GM19239 (cell line): ENCODE measurements around the gene C1orf232.

Experiments
- DNase-seq: peaks from one replicate; pipeline ENCODE4 v3.0.0; 2011; ENCODE audit warnings: low spot score; ENCODE audit not compliant: insufficient read length
- FAIRE-seq: peaks from 2 replicates; lab custom pipeline; 2011; peaks lifted over from hg19 to GRCh38; lab: Jason Lieb, UNC

C1orf232 gene

GRCh38 chr1:26126321-26127084 lies 42.3 kb downstream of the C1orf232 start:
- DNase-seq (peak; percentile 44), FAIRE-seq (peak; percentile 82)

DNA sequence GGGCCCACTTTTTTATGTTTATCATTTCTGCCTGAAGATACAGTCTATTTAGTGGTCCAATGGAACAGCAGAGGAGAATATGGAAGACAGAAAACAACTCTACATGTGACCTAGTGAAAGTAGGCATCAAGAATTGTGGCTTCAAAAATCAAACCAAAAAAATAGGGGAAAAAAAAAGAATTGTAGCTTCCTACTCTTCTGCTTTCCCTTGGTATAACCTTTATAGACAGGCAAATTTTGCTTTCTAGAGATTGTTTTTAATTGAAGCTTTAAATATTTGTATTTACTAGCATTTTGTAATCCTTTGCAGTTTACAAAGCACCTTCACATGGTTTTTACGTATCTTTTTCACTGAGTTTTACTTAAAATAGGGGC lies 42.8 kb downstream of the C1orf232 start:
- DNase-seq (no peak), FAIRE-seq (no peak)

DNA sequence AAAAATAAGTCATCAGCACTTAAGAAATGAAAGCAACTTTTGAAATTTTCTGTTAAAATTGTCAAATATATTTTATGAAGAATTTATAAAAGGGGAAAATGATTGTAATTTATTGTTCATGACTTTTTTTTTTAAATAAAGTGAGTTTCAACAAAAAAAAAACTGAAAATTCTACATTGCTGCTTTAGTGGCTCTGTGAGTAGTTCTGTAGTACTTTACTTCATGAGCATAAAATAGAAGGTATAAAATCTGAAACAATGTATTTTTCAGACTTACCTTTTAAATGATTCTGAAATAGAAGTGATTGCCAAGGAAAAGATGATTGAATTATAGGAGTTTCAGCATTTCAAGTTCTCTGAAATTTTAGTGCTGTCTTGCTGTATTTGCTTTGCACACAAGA lies 43.4 kb downstream of the C1orf232 start:
- FAIRE-seq (no peak), DNase-seq (no peak)

- peak; percentile 72 for FAIRE-seq
- DNase-seq, result no peak
Observed at GRCh38 chr1:26124418-26125331, 44.1 kb downstream of the C1orf232 start.

DNA sequence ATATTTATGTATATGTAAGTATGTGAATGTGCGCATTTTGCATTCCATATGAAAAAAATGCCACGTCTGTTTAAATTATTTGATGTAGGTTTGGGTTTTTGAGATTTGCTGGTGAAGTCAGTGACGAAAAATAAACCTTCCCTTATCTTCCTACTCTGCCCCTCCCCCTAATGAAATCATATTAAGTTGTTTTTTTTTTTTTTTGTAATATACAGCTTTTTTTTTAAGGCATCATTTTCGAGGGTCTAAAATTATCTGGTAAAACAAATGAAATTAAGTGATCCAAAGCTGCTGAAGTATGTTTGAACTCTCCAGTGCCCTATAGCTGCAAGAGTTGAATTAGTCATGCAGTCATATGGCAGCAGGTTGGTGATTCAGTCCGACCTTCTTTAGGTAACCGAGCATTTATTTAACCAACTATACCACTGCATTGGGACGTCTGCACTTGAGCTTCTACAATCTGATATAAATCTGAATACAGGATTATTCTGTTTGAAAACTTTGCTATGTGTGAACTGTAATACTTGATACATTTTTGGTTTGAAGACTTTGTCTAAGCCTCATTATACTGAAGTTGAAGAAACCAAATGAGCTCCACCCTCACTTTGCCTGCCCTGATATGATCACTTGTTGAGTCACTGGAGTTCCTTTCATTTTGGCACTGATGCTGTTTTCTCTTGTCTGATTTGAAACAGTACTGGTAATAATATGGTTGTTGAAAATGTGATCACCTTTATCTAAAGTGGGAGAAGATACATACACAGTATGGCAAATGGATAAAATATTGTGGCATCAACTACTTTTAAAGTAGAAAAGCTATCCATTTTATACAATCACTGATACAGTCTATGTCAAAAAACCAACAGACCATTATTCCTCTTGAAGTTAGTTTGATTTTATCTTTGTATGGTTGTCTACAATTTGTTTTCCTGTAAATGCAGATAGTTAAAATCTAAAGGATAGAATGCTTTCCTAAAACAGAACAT lies 45.5 kb downstream of the C1orf232 start:
- FAIRE-seq (peak; percentile 4), DNase-seq (no peak)

- DNase-seq (no peak), FAIRE-seq (peak; percentile 85)
Observed at GRCh38 chr1:26121854-26122773, 46.6 kb downstream of the C1orf232 start.

GRCh38 chr1:26119892-26120608 lies 48.7 kb downstream of the C1orf232 start:
- FAIRE-seq, result peak; percentile 98
- peak; percentile 32 for DNase-seq

DNA sequence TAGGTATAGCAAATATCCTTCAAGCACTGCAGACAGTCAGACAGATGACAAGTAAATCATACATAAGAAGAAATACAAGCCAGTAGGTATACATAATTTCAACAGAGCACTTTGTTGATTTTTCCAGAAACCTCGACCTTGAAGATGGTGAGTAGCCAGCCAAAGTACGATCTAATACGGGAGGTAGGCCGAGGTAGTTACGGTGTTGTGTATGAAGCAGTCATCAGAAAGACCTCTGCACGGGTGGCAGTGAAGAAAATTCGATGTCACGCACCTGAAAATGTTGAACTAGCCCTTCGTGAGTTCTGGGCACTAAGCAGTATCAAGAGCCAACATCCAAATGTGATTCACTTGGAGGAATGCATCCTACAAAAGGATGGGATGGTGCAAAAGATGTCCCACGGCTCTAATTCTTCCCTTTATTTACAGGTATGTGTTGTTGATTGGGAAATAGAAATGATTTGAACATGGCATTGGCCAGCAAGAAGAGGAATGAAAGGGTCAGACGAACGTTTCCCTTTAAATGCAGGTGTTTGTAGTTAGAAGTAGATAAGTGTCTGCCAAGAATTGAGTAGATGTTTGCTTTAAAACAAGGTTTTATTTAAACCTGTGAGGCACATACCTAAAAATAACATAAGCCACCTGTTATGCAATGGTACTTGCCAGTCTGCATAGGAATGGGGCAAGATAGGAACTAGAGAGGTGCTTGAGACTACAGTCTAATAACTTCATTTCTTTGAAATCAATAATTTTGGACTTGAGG lies 54.4 kb downstream of the C1orf232 start:
- FAIRE-seq (peak; percentile 52), DNase-seq (no peak)
